RWPE1 (cell line): ENCODE data around the gene ZNF469.

Source experiments
- CTCF ChIA-PET: fragments of 350-600 bp; sonication (Branson Sonifier 250); formaldehyde crosslinking; extraction: SDS; loops from one replicate; lab custom pipeline; 2021; lab: Yijun Ruan, JAX
- POLR2A ChIA-PET: fragments of 400-600 bp; formaldehyde crosslinking; extraction: SDS; loops from one replicate; lab custom pipeline; 2020; ENCODE audit warnings: antibody characterized with exemption; ENCODE audit not compliant: low non-redundant PET; lab: Yijun Ruan, JAX
- DNase-seq: peaks from one replicate; pipeline ENCODE4 v3.0.0; 2012; ENCODE audit warnings: low spot score
- H3K27ac ChIP-seq: fragments of 450-650 bp; 2 replicates; pipeline ENCODE4 v1.5.1; 2017
- TF ChIP-seq, protein P1 (sequence below): fragments of 450-650 bp; conservative IDR thresholded peaks from 2 replicates; pipeline ENCODE4 v1.5.1; 2017; ENCODE audit warnings: low read depth, mild to moderate bottlenecking

The ZNF469 gene

DNA sequence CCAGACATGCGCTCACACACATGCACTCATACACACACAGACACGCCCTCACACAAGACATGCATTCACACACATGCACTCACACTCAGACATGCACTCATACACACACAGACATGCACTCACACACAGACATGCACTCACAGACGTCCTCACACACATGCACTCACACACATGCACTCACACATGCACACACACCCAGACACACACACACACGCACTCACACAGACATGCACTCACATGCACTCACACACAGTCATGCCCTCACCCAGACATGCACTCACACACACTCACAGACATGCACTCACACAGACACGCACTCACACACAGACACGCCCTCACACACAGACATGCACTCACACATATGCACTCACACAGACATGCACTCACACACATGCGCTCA is 2.1 kb upstream of the ZNF469 start:
- TF ChIP-seq, protein P1, sequence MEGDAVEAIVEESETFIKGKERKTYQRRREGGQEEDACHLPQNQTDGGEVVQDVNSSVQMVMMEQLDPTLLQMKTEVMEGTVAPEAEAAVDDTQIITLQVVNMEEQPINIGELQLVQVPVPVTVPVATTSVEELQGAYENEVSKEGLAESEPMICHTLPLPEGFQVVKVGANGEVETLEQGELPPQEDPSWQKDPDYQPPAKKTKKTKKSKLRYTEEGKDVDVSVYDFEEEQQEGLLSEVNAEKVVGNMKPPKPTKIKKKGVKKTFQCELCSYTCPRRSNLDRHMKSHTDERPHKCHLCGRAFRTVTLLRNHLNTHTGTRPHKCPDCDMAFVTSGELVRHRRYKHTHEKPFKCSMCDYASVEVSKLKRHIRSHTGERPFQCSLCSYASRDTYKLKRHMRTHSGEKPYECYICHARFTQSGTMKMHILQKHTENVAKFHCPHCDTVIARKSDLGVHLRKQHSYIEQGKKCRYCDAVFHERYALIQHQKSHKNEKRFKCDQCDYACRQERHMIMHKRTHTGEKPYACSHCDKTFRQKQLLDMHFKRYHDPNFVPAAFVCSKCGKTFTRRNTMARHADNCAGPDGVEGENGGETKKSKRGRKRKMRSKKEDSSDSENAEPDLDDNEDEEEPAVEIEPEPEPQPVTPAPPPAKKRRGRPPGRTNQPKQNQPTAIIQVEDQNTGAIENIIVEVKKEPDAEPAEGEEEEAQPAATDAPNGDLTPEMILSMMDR, result no peak
- POLR2A ChIA-PET, result no interaction called here
- no peak overlapping the region for H3K27ac ChIP-seq
- no peak for DNase-seq
- CTCF ChIA-PET, result no interaction called here

GRCh38 chr16:88381820-88382451 is 823 bp upstream of the ZNF469 start:
- no peak for DNase-seq
- ChIA-PET POLR2A (no interaction called here), CTCF (no interaction called here)
- TF ChIP-seq, protein P1, result no peak
- H3K27ac ChIP-seq, result no peak overlapping the region

GRCh38 chr16:88383401-88384221 is 852 bp downstream of the ZNF469 start:
- POLR2A ChIA-PET, result no interaction called here
- DNase-seq, result no peak
- H3K27ac ChIP-seq, result no peak overlapping the region
- CTCF ChIA-PET, result interaction anchor here (0.7 to 1.1 kb wide), 2 partner anchors 9 to 48 kb away, joined by 3 to 4 read pairs; no protein-coding TSS in a partner anchor
- TF ChIP-seq, protein P1, result peak; percentile 51

- TF ChIP-seq, protein P1, result no peak
- H3K27ac ChIP-seq, result no peak overlapping the region
Measured at GRCh38 chr16:88384222-88385111, 1.7 kb downstream of the ZNF469 start.

DNA sequence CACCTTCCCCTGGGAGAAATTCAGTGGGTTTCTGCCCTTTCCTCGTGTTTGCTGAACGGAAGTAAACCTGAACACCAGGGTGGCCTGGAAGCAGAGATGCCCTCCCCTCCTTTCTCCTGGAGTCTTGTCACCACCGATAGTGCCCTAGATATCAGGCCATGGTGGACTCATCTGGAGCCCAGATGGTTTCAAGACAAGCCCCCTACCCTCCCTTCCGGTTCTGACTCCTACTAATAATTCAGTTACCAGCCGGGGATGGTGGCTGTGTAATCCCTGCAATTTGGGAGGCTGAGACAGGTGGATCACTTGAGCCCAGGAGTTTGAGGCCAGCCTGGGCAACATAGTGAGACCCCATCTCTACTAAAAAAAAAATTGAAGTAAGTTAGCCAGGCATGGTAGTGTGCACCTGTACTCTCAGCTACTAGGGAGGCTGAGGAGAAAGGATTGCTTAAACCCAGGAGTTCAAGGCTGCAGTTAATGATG is 2.4 kb downstream of the ZNF469 start:
- CTCF ChIA-PET, result interaction anchor here (0.6 kb wide), 1 partner anchor 45 kb away, joined by 3 read pairs; no protein-coding TSS in a partner anchor
- TF ChIP-seq, protein P1, result no peak
- no peak for DNase-seq
- POLR2A ChIA-PET, result no interaction called here
- no peak overlapping the region for H3K27ac ChIP-seq

More at GRCh38 chr16:88384222-88385111, 1.7 kb downstream of the ZNF469 start:
- POLR2A ChIA-PET, result no interaction called here
- DNase-seq, result no peak
- CTCF ChIA-PET, result interaction anchor here (0.6 to 0.8 kb wide), 3 partner anchors 8 to 53 kb away, joined by 3 to 4 read pairs (median 3); no protein-coding TSS in a partner anchor
